22Rv1 (cell line): ENCODE data around the gene PIGS.

Experiments used
- H3K27ac ChIP-seq: fragments of 450-650 bp; 2 replicates; pipeline ENCODE4 v1.5.1; 2017
- ZFX ChIP-seq: fragments of 450-650 bp; IDR thresholded peaks from 2 replicates; pipeline ENCODE4 v1.6.1; 2017; ENCODE audit warnings: antibody characterized with exemption, borderline replicate concordance
- TF ChIP-seq, protein P1 (sequence below): fragments of 450-650 bp; IDR thresholded peaks from 2 replicates; pipeline ENCODE4 v1.5.1; 2017; ENCODE audit warnings: mild to moderate bottlenecking

Gene PIGS

DNA sequence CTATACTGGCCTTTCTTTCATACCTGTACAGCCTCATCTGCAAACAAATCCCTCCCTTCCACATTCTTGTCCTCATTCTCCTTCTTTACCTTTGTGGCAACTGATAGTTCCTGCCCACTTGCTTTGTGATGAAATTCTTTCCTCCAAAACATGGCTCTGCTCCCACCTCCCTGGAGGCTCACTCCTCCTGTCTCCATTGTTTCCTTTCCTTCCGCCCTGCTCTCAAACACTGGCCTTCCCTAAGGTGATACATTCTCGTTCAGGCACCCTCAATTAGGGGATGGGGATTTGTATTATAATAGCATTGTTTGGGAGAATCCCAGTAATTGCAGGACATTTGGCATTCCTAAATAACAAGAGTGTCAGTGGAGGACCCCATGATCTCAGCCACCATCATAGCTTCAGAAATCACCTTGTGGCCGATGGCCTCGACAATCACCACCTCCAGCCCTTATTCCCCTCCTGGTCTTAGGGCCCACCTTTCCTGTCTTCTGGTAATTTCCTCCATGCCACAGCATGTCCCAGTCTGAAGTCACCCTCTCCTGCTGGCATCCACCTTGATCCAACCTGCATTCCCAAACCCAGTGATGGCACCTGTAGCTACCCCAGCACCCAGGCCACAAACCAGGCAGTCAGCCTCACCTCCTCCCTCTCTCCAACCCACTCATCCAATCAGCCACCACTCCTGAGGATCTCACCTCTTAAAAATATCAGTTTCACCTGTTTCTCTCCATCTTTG lies 26.8 kb downstream of the PIGS start:
- no peak for TF ChIP-seq ZFX
- TF ChIP-seq, protein P1, sequence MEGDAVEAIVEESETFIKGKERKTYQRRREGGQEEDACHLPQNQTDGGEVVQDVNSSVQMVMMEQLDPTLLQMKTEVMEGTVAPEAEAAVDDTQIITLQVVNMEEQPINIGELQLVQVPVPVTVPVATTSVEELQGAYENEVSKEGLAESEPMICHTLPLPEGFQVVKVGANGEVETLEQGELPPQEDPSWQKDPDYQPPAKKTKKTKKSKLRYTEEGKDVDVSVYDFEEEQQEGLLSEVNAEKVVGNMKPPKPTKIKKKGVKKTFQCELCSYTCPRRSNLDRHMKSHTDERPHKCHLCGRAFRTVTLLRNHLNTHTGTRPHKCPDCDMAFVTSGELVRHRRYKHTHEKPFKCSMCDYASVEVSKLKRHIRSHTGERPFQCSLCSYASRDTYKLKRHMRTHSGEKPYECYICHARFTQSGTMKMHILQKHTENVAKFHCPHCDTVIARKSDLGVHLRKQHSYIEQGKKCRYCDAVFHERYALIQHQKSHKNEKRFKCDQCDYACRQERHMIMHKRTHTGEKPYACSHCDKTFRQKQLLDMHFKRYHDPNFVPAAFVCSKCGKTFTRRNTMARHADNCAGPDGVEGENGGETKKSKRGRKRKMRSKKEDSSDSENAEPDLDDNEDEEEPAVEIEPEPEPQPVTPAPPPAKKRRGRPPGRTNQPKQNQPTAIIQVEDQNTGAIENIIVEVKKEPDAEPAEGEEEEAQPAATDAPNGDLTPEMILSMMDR: no peak
- no peak overlapping the region for H3K27ac ChIP-seq

DNA sequence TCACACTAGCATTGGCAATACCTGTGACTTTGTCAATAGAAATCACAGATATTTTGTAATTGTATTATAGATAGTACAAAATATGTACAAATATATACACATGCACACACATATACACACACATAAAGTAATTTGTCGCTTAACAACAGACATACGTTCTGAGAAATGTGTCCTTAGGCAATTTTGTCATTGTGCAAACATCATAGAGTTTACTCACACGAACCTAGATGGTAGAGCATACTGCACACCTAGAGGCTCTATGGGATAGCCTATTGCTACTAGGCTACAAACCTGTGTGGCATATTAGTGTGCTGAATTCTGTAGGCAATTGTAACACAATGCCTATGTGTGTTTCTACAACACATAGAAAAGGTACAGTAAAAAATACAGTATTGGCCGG lies 29.9 kb downstream of the PIGS start:
- TF ChIP-seq, protein P1: no peak
- TF ChIP-seq ZFX: no peak
- H3K27ac ChIP-seq: peak overlapping the region; percentile 43; the same call in 1 of the 2 replicates

DNA sequence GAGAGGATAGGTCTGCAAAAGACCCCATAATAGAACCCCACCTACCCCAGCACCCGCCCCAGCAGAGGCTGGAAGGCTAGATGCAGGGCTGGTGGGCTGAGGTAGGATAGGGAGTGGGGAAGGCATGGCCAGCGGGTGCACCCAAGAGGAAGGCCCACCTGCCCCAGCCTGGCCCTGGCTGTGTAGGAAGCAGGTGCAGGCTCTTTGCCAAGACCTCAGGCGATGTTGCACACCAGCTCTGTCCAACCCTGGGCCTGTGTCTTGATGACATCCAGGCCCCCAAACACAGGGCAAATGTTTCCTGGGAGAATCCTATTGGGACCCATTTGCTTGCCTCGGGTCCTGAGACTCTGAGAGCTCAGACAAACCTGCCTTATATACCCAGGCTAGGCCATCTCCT lies 31.1 kb downstream of the PIGS start:
- H3K27ac ChIP-seq: no peak overlapping the region; the same call in 1 of the 2 replicates
- TF ChIP-seq, protein P1: no peak
- no peak for TF ChIP-seq ZFX

DNA sequence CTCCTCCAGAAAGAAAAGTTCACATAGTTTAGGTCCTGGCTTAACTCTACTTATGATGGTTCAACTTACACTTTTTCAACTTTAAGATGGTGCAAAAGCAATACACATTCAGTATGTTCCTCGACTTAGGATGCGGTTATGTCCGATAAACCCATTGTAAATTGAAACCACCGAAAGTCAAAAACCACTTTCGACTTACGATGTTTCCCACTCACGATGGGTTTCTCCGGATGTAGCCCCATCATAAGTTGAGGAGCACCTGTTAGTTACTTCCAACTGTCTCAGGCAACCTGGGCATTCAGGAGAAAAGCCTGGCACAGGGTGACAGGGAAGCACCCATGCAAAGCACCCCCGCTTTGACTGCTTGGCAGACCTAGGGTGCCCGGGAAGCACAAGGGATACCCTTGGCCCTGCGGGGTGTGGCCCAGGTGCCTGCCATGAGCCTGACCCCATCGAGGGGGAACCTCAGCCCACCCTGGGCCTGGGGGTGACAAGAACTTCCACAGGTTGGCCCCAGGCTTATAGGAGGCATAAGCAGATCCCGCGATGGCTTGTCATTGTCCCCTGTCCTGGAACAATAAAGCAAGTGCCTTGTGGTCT lies 32.9 kb downstream of the PIGS start:
- no peak overlapping the region for H3K27ac ChIP-seq
- TF ChIP-seq, protein P1: no peak
- no peak for TF ChIP-seq ZFX

DNA sequence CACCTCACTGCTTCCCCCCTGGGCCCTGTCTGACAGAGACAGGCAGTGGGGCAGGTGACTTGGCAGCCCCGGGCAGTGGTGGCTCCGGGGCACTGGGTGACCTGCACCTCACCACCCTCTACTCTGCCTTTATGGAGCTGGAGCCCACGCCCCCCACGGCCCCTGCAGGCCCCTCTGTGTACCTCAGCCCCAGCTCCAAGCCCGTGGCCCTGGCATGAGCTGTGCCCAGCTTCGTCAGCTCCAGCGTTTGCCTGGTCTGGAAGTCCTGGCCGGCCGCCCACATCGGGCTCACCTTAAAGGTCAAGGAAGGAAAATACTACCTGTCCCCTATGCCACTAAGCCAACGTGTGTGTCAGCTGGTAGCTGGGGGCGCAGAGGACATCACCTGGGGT lies 34.1 kb downstream of the PIGS start:
- TF ChIP-seq, protein P1: no peak
- no peak for TF ChIP-seq ZFX
- H3K27ac ChIP-seq: no peak overlapping the region

DNA sequence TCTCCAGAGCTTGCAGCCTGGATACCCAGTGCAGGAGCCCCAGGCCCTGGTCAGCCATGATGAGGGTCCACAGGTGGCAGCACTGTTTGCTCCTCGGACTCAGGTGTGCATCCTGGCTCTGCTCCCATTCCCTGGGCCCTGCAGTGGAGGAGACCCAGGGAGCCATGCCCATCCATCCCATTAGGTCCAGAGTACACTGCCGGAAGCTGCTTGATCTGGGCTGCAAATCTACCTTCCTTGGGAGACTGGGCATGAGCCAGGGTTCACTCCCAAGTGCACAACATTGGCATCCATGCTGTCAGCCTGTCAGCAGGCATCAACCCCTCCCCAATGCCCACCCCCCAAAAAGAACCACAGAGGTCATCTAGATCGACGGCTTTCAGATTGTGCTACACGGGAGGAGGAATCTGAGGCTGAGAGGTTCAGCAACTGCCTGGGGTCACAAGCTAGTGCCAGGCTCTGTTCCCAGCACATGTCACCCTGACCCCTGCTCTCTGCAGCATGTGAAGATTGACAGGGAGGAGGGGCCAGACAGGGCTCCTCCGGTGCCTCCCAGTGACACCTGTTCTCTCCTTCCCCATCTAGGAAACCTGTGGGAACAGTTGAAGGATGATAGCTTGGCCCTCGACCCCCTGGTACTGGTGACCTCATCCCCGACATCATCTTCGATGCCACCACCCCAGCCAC lies 34.6 kb downstream of the PIGS start:
- H3K27ac ChIP-seq: peak overlapping the region; percentile 38; the same call in 1 of the 2 replicates
- TF ChIP-seq, protein P1: no peak
- TF ChIP-seq ZFX: no peak
